Spleen (tissue), 11 donors: Measurements from ENCODE around the gene BCAR3. TPM values are rescaled to one million over a fixed set of nuclear protein-coding genes. Genes with fewer than 3 reads are reported as not detected.

ENCODE experiments used
- DNase-seq: peaks from one replicate; pipeline ENCODE4 v3.0.0-alpha.2; 2020
- H3K27ac ChIP-seq, 8 donors: fragments of 200-600 bp; sonication (generic) in 7 of 8; 1 replicate in 4 of 8; 2 replicates in 4 of 8; pipeline versions ENCODE4 v1.5.0 to v1.8.0; 2016 to 2021; ENCODE audit warnings: inconsistent platforms in 4 of 8, mild to moderate bottlenecking in 4 of 8, moderate library complexity in 1 of 8
- H3K27me3 ChIP-seq, 7 donors: fragments of 200-600 bp; sonication (generic) in 6 of 7; replicated peaks in 1 of 7; 1 replicate in 4 of 7; 2 replicates in 3 of 7; pipeline versions ENCODE4 v1.5.0 to v1.8.0; 2016 to 2021; ENCODE audit warnings: inconsistent platforms in 3 of 7, mild to moderate bottlenecking in 1 of 7
- H3K36me3 ChIP-seq, 6 donors: fragments of 200-600 bp; sonication (generic) in 5 of 6; 1 replicate in 4 of 6; 2 replicates in 2 of 6; pipeline versions ENCODE4 v1.5.0 to v1.8.0; 2016 to 2021; ENCODE audit warnings: inconsistent platforms in 2 of 6
- H3K4me1 ChIP-seq, 6 donors: fragments of 200-600 bp; sonication (generic) in 5 of 6; 1 replicate in 3 of 6; 2 replicates in 3 of 6; pipeline versions ENCODE4 v1.5.0 to v1.8.0; 2016 to 2021; ENCODE audit warnings: inconsistent platforms in 3 of 6
- H3K4me3 ChIP-seq, 8 donors: fragments of 200-600 bp; sonication (generic) in 7 of 8; 1 replicate in 4 of 8; 2 replicates in 4 of 8; pipeline versions ENCODE4 v1.5.0 to v1.8.0; 2016 to 2021; ENCODE audit warnings: inconsistent platforms in 4 of 8, mild to moderate bottlenecking in 4 of 8, moderate library complexity in 2 of 8
- H3K9me3 ChIP-seq, 8 donors: fragments of 200-600 bp; sonication (generic) in 7 of 8; 1 replicate in 4 of 8; 2 replicates in 4 of 8; pipeline versions ENCODE4 v1.5.0 to v1.8.0; 2016 to 2021; ENCODE audit warnings: inconsistent platforms in 4 of 8
- POLR2A ChIP-seq, 3 donors: fragments of 450-650 bp; IDR thresholded peaks; one replicate each; pipeline ENCODE4 v1.5.1; 2017; ENCODE audit warnings: antibody characterized with exemption in 3 of 3, mild to moderate bottlenecking in 1 of 3
- POLR2AphosphoS5 ChIP-seq, 3 donors: sonication (generic); formaldehyde crosslinking; IDR thresholded peaks; one replicate each; pipeline ENCODE4 v1.5.1; 2017; ENCODE audit warnings: antibody characterized with exemption in 3 of 3
- WGBS, 5 donors: extraction: QIAGEN DNeasy Blood & Tissue Kit in 3 of 5; methylation state at CpG; one replicate each; pipeline versions ENCODE4 v1.1.5 to v1.1.7; 2013 to 2018; 5-methylcytosine and 5-hydroxymethylcytosine counted together
- intact Hi-C: fragments of 100-400 bp; cut with DNase I; formaldehyde crosslinking; loops from one replicate; pipeline ENCODE4 v1.15.0; 2023; ENCODE audit warnings: low total_unique reads
- polyA plus RNA-seq, 3 donors: library from polyadenylated mRNA; stranded (reverse); fragments of 200-250 nt; gene quantifications; one replicate each; pipeline ENCODE4 v1.2.1, GENCODE V29; 2013
- total RNA-seq, 7 donors: library from RNA; depleted of rRNA in 3 of 7; stranded (reverse); fragments of >200 nt in 3 of 7; fragmentation: NEBNext Ultra II Directional in 4 of 7; extraction: Animal tissue kit (Norgen Biotek cat#: 25700) in 4 of 7; gene quantifications; one replicate each; pipeline versions ENCODE4 v1.1.0 to v1.2.1, GENCODE V29; 2016 to 2021
- TF ChIP-seq, protein P1 (sequence below), 11 experiments: fragments of 200-600 bp in 7 of 11; fragments of 450-650 bp in 4 of 11; sonication (generic) in 4 of 11; IDR thresholded peaks in 8 of 11; conservative IDR thresholded peaks in 3 of 11; 1 replicate in 7 of 11; 2 replicates in 4 of 11; pipeline versions ENCODE4 v1.4.0 to v1.8.0; 2016 to 2021; ENCODE audit warnings: antibody characterized with exemption in 11 of 11, inconsistent platforms in 4 of 11, mild to moderate bottlenecking in 1 of 11
- donor health status: healthy with polysubstance abuse.
- donor health status: DM: no; HTN: no; CAD: no; lungs with moderate emphysema.
- donor health status: DM: no; HTN: no; CAD: no.
- donor health status: Bipolar disorder and iron deficiency.
- donor health status: healthy.
- donor health status: DM: no; HTN: no; CAD: no.
- donor health status: DM: yes; HTN: yes; CAD: no.

Gene BCAR3
- total and polyA plus RNA-seq, 10 donors: 3.5 to 18.0 (median 11.8) TPM

DNA sequence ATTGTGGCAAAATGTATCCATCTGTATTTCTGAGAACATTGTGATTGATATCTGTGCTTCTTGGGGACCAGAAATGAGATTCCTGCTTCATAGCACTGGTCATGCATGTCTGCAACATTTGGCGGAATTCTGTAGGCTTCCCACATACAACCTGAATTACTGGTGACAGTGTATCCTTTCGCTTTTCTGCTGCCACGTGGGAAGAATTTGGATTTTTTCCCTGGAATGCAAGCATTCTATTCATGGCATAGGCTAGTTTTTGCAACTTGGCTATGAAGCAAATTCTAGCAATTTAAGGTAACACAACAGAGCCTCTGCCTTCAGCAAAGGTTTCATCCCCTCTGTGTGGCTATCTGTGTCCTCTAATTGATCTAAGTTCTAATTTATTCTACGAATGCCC, 85.9 kb downstream of the BCAR3 start:
- Histone ChIP-seq H3K4me1 (peaks cover 0 to 22% (median 13%) of the 10 kb centered on the region in 6 donors), H3K27me3 (no peaks in the 10 kb centered on the region), H3K27ac (no peak overlapping the region), H3K36me3 (peaks cover 0 to 5% (median 0%) of the 10 kb centered on the region in 6 donors), H3K4me3 (no peak overlapping the region), H3K9me3 (no peaks in the 10 kb centered on the region)
- WGBS, 5 donors: 80 to 94% (median 92%) methylated on average over 4 of the region's 4 CpGs
- intact Hi-C loops: no loop called here
- TF ChIP-seq POLR2A (IDR thresholded peaks at IDR 0.05) (no peak), POLR2AphosphoS5 (IDR thresholded peaks at IDR 0.05) (no peak)
- TF ChIP-seq, protein P1, sequence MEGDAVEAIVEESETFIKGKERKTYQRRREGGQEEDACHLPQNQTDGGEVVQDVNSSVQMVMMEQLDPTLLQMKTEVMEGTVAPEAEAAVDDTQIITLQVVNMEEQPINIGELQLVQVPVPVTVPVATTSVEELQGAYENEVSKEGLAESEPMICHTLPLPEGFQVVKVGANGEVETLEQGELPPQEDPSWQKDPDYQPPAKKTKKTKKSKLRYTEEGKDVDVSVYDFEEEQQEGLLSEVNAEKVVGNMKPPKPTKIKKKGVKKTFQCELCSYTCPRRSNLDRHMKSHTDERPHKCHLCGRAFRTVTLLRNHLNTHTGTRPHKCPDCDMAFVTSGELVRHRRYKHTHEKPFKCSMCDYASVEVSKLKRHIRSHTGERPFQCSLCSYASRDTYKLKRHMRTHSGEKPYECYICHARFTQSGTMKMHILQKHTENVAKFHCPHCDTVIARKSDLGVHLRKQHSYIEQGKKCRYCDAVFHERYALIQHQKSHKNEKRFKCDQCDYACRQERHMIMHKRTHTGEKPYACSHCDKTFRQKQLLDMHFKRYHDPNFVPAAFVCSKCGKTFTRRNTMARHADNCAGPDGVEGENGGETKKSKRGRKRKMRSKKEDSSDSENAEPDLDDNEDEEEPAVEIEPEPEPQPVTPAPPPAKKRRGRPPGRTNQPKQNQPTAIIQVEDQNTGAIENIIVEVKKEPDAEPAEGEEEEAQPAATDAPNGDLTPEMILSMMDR (IDR thresholded peaks at IDR 0.05 in 8 of 11, conservative IDR thresholded peaks at IDR 0.05 in 3 of 11): no peak
- no peak for DNase-seq

DNA sequence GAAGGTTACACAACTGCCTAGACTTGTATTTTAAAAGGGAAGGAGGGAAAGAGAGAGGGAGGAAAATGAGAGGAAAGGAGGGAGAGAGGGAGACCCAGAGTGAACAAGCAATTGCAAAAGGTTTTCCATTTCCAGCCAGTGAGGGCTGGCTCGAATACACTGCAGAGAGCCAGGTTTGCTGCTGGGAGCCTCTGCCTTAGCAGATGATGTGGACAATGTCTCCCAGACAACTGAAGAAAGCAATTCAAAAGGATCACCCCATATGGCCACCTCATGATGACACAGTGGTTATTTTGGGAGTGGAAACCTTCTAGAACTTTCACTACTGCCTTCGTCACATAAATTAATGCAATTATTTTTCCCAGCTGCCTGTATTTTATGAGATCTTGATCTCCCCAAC, 86.4 kb downstream of the BCAR3 start:
- TF ChIP-seq, protein P1 (IDR thresholded peaks at IDR 0.05 in 8 of 11, conservative IDR thresholded peaks at IDR 0.05 in 3 of 11): no peak
- TF ChIP-seq POLR2AphosphoS5 (IDR thresholded peaks at IDR 0.05) (no peak), POLR2A (IDR thresholded peaks at IDR 0.05) (no peak)
- no peak for DNase-seq
- intact Hi-C loops: no loop called here
- Histone ChIP-seq H3K36me3 (peaks cover 0 to 5% (median 0%) of the 10 kb centered on the region in 6 donors), H3K27ac (no peak overlapping the region), H3K4me3 (no peak overlapping the region), H3K9me3 (no peaks in the 10 kb centered on the region), H3K27me3 (no peaks in the 10 kb centered on the region), H3K4me1 (peaks cover 0 to 22% (median 13%) of the 10 kb centered on the region in 6 donors)
- 84 to 90% (median 86%) methylated on average over 2 of the region's 2 CpGs for WGBS, 5 donors

DNA sequence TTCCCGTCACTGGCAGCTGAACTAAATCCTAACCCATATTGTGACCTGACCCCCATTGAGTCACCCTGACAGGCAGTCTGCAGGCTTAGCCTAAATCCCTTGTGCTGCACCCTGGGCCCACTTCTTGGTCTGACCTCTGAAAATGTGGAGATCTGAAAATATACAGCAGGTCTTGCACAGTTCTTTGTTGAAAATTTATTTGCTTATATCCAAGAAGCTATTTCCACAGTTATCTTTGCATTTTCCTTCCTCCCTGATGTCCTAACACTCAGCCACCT, 87.1 kb downstream of the BCAR3 start:
- no peak for DNase-seq
- peaks cover 0 to 13% (median 0%) of the 10 kb centered on the region in 6 donors for H3K36me3 ChIP-seq
- TF ChIP-seq, protein P1 (IDR thresholded peaks at IDR 0.05 in 8 of 11, conservative IDR thresholded peaks at IDR 0.05 in 3 of 11): no peak
- TF ChIP-seq POLR2A (IDR thresholded peaks at IDR 0.05) (no peak), POLR2AphosphoS5 (IDR thresholded peaks at IDR 0.05) (no peak)
- WGBS, 5 donors: 79 to 100% (median 100%) methylated on average over 1 of the region's 1 CpG
- no peak overlapping the region for H3K27ac ChIP-seq
- peaks cover 0 to 22% (median 13%) of the 10 kb centered on the region in 6 donors for H3K4me1 ChIP-seq
- H3K27me3 ChIP-seq: no peaks in the 10 kb centered on the region
- intact Hi-C loops: no loop called here
- H3K4me3 ChIP-seq: no peak overlapping the region
- no peaks in the 10 kb centered on the region for H3K9me3 ChIP-seq

DNA sequence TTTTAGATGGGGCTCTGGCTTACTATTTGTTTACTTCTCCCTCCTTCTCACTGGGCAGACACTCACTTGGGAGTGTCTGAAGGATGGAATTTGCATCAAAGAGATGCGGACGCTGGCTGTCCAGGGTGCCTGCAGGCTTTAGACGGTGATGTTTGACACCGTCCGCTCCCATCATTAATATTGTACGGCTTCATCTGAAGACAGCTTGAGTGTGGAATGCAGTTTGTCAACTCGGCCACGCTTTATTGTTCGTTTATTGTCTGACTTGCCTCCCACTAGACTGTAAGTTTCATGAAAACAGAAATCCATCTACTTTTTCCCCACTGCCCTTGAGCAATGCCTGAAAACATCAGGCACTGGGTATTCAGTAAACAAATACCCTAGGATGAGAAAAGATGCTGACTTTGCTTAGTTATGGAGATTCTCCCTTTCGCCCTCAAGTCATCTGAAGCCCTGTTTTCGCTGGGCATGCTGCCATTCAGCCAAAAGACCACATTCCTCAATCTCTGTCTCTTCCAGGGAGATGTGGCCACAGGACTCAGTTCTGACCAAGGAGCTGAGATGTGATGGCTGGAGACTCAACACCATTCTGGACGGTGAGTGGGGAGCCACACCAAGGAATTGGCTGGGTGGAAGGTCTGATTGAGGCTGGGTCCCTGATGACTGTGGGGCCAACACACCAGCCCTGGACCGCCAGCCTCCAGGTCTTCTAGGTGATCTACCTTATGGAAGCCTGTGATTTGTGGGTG, 87.6 kb downstream of the BCAR3 start:
- H3K27ac ChIP-seq: no peak overlapping the region
- peak; percentile 46 for DNase-seq

More for the DNA sequence above, 87.6 kb downstream of the BCAR3 start:
- Histone ChIP-seq H3K36me3 (peaks cover 0 to 18% (median 1%) of the 10 kb centered on the region in 6 donors), H3K4me1 (peaks cover 0 to 22% (median 13%) of the 10 kb centered on the region in 6 donors), H3K27me3 (no peaks in the 10 kb centered on the region), H3K4me3 (no peak overlapping the region), H3K9me3 (no peaks in the 10 kb centered on the region)
- WGBS, 5 donors: 89 to 97% (median 94%) methylated on average over 11 to 13 of the region's 13 CpGs
- intact Hi-C loops: no loop called here
- TF ChIP-seq POLR2AphosphoS5 (IDR thresholded peaks at IDR 0.05): no peak
- no peak for TF ChIP-seq POLR2A (IDR thresholded peaks at IDR 0.05)
- TF ChIP-seq, protein P1 (IDR thresholded peaks at IDR 0.05 in 8 of 11, conservative IDR thresholded peaks at IDR 0.05 in 3 of 11): no peak
